HepG2 (cell line): ENCODE measurements around the gene TRIM62. TPM values are rescaled to one million over a fixed set of nuclear protein-coding genes. Genes with fewer than 3 reads are reported as not detected.
A peak's percentile ranks its signal among the peaks of the same experiment; 100 is the strongest.

Source experiments
- IRF2 ChIP-seq: IDR thresholded peaks from 2 replicates; pipeline ENCODE4 v1.6.1; 2018; ENCODE audit warnings: missing genetic modification reagents, missing compliant biosample characterization
- KAT8 ChIP-seq: IDR thresholded peaks from 2 replicates; pipeline ENCODE4 v1.6.1; 2016; ENCODE audit warnings: missing genetic modification reagents, missing compliant biosample characterization
- MAZ ChIP-seq, 2 experiments: sonication (generic) in 1 of 2; formaldehyde crosslinking in 1 of 2; IDR thresholded peaks; 2 replicates each; pipeline versions ENCODE4 v1.5.0 to v1.6.1; 2012 to 2020; ENCODE audit warnings: low read depth in 2 of 2, mild to moderate bottlenecking in 2 of 2, borderline replicate concordance in 1 of 2, improper control_type of control experiment in 1 of 2, low read length in 1 of 2, missing genetic modification reagents in 1 of 2, moderate library complexity in 1 of 2
- MED1 ChIP-seq: sonication (generic); formaldehyde crosslinking; IDR thresholded peaks from 2 replicates; pipeline ENCODE4 v1.4.0; 2020; ENCODE audit warnings: missing genetic modification reagents
- MXI1 ChIP-seq: IDR thresholded peaks from 3 replicates; pipeline ENCODE4 v1.6.1; 2012; ENCODE audit warnings: low read depth, low read length, inconsistent platforms, borderline replicate concordance
- NR2F1 ChIP-seq, 2 experiments: fragments of 450-650 bp in 1 of 2; formaldehyde crosslinking in 1 of 2; IDR thresholded peaks; 2 replicates each; pipeline versions ENCODE4 v1.5.0 to v1.6.1; 2016 to 2020; ENCODE audit warnings: mild to moderate bottlenecking in 1 of 2, missing compliant biosample characterization in 1 of 2, missing genetic modification reagents in 1 of 2, moderate library complexity in 1 of 2
- POLR2AphosphoS5 ChIP-seq: IDR thresholded peaks from 2 replicates; pipeline ENCODE4 v1.6.1; 2012; ENCODE audit warnings: low read depth, low read length
- SAP130 ChIP-seq: IDR thresholded peaks from 2 replicates; pipeline ENCODE4 v1.6.1; 2016; ENCODE audit warnings: low read depth
- SP1 ChIP-seq, 2 experiments: fragments of 450-650 bp in 1 of 2; sonication (generic) in 1 of 2; formaldehyde crosslinking in 1 of 2; IDR thresholded peaks; 2 replicates each; pipeline versions ENCODE4 v1.4.0 to v1.6.1; 2016 to 2020; ENCODE audit warnings: missing genetic modification reagents in 1 of 2
- SP4 ChIP-seq: sonication (generic); formaldehyde crosslinking; IDR thresholded peaks from 2 replicates; pipeline ENCODE4 v1.8.1; 2023; ENCODE audit warnings: mild to moderate bottlenecking, missing genetic modification reagents
- ZNF33A ChIP-seq: sonication (generic); formaldehyde crosslinking; IDR thresholded peaks from 2 replicates; pipeline ENCODE4 v1.5.1; 2020; ENCODE audit warnings: missing genetic modification reagents, mild to moderate bottlenecking, moderate library complexity, borderline replicate concordance
- polyA plus RNA-seq, 8 experiments: library from polyadenylated mRNA; depleted of rRNA in 3 of 8; stranded (reverse) in 7 of 8; unstranded in 1 of 8; fragments of >200 nt; fragmentation: Illumina TruSeq in 4 of 8; extraction: Trizol in 4 of 8; gene quantifications; 2 replicates each; pipeline versions ENCODE4 v1.2.1 to v1.2.3, GENCODE V29; 2011 to 2016; ENCODE audit warnings: low read depth in 4 of 8, missing spikeins in 1 of 8, mixed read lengths in 1 of 8; ENCODE audit not compliant: insufficient read depth in 1 of 8
- total RNA-seq, 5 experiments: library from RNA; depleted of rRNA; stranded (reverse); fragments of >200 nt; fragmentation: Illumina TruSeq; extraction: Trizol; gene quantifications; 2 replicates each; pipeline ENCODE4 v1.2.3, GENCODE V29; 2016; ENCODE audit warnings: low read depth in 1 of 5
- TF ChIP-seq, protein P1 (sequence below): sonication (generic); formaldehyde crosslinking; IDR thresholded peaks from 2 replicates; pipeline ENCODE4 v1.4.0; 2020; ENCODE audit warnings: mild to moderate bottlenecking, missing genetic modification reagents
- TF ChIP-seq, protein P2 (sequence below): sonication (generic); formaldehyde crosslinking; IDR thresholded peaks from 2 replicates; pipeline ENCODE4 v1.4.0; 2020; ENCODE audit warnings: missing genetic modification reagents
- TF ChIP-seq, protein P3 (sequence below): IDR thresholded peaks from 2 replicates; pipeline ENCODE4 v1.6.1; 2016
- TF ChIP-seq, protein P4 (sequence below): sonication (generic); formaldehyde crosslinking; conservative IDR thresholded peaks from 2 replicates; pipeline ENCODE4 v1.4.0; 2020; ENCODE audit warnings: missing genetic modification reagents

The TRIM62 gene
- total and polyA plus RNA-seq, 2 of the 13 experiments (the other 11 are each of a cell fraction or from before 2014, with no cell fraction given), result 0.53 to 0.57 TPM

DNA sequence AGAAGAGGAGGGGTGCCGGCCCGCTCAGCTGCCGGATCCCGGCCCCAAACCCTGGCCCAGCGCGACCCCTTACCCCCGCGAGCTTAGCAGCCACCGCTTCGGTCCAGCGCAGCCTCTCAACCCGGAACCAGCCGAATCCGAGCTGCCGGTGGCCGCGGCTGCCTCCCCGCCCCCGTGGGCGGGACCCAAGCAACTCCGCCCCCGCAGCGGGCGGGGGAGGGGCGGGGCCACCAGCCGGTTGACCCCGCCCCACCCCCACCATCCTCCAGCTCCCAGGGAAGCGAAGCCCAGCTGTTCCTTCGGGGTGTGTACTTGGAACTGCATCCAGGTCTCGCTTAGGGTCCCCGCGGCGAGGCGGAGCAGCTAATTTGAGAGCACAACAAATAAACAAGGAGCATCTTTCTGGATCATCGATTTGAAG lies at the start of gene TRIM62 (continued):
- TF ChIP-seq MAZ (IDR thresholded peaks at IDR 0.05; ENCODE audit: borderline replicate concordance, low read depth, low read length) (peak; percentile 99), MAZ (CRISPR knock-in tag; IDR thresholded peaks at IDR 0.05; ENCODE audit: low read depth) (no peak), IRF2 (CRISPR knock-in tag) (no peak), MED1 (CRISPR knock-in tag) (0 out of 2 replicates have a peak, but pooled peaks have one; percentile 17), POLR2AphosphoS5 (peak; percentile 37; the same call in 1 of the 2 replicates), MXI1 (peak; percentile 37; the same call in 1 of the 3 replicates), KAT8 (CRISPR knock-in tag) (peak; percentile 49; the same call in 1 of the 2 replicates), ZNF33A (CRISPR knock-in tag) (0 out of 2 replicates have a peak, but pooled peaks have one; percentile 33), NR2F1 (CRISPR knock-in tag; IDR thresholded peaks at IDR 0.05) (peak in 1 of 2 experiments; percentile 58; a peak in 3 of 4 replicates), SAP130 (CRISPR knock-in tag) (peak; percentile 70), SP1 (IDR thresholded peaks at IDR 0.05) (0 out of 2 replicates have a peak, but pooled peaks have one; percentile 23), SP1 (CRISPR knock-in tag; IDR thresholded peaks at IDR 0.05) (peak; percentile 97), SP4 (CRISPR knock-in tag) (peak; percentile 84)
- TF ChIP-seq, protein P1, sequence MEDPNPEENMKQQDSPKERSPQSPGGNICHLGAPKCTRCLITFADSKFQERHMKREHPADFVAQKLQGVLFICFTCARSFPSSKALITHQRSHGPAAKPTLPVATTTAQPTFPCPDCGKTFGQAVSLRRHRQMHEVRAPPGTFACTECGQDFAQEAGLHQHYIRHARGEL (CRISPR knock-in tag), result no peak
- TF ChIP-seq, protein P2, sequence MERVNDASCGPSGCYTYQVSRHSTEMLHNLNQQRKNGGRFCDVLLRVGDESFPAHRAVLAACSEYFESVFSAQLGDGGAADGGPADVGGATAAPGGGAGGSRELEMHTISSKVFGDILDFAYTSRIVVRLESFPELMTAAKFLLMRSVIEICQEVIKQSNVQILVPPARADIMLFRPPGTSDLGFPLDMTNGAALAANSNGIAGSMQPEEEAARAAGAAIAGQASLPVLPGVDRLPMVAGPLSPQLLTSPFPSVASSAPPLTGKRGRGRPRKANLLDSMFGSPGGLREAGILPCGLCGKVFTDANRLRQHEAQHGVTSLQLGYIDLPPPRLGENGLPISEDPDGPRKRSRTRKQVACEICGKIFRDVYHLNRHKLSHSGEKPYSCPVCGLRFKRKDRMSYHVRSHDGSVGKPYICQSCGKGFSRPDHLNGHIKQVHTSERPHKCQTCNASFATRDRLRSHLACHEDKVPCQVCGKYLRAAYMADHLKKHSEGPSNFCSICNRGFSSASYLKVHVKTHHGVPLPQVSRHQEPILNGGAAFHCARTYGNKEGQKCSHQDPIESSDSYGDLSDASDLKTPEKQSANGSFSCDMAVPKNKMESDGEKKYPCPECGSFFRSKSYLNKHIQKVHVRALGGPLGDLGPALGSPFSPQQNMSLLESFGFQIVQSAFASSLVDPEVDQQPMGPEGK (CRISPR knock-in tag), result peak; percentile 45
- TF ChIP-seq, protein P3, sequence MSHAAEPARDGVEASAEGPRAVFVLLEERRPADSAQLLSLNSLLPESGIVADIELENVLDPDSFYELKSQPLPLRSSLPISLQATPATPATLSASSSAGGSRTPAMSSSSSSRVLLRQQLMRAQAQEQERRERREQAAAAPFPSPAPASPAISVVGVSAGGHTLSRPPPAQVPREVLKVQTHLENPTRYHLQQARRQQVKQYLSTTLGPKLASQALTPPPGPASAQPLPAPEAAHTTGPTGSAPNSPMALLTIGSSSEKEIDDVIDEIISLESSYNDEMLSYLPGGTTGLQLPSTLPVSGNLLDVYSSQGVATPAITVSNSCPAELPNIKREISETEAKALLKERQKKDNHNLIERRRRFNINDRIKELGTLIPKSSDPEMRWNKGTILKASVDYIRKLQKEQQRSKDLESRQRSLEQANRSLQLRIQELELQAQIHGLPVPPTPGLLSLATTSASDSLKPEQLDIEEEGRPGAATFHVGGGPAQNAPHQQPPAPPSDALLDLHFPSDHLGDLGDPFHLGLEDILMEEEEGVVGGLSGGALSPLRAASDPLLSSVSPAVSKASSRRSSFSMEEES, result no peak
- TF ChIP-seq, protein P4, sequence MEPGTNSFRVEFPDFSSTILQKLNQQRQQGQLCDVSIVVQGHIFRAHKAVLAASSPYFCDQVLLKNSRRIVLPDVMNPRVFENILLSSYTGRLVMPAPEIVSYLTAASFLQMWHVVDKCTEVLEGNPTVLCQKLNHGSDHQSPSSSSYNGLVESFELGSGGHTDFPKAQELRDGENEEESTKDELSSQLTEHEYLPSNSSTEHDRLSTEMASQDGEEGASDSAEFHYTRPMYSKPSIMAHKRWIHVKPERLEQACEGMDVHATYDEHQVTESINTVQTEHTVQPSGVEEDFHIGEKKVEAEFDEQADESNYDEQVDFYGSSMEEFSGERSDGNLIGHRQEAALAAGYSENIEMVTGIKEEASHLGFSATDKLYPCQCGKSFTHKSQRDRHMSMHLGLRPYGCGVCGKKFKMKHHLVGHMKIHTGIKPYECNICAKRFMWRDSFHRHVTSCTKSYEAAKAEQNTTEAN (CRISPR knock-in tag), result no peak
